HL-60 (cell line): ENCODE results near the gene TM7SF2.

Experiments
- DNase-seq, 2 experiments: peaks; one replicate each; pipeline ENCODE4 v3.0.0-alpha.2; 2010 to 2020; ENCODE audit warnings: low read depth in 1 of 2, low spot score in 1 of 2
- H3K27ac ChIP-seq: fragments of 250-450 bp; sonication (Bioruptor Pico); replicated peaks from 2 replicates; pipeline ENCODE4 v1.5.1; 2020; ENCODE audit warnings: mild to moderate bottlenecking, moderate library complexity
- H3K27me3 ChIP-seq: fragments of 250-450 bp; sonication (Bioruptor Pico); 2 replicates; pipeline ENCODE4 v1.5.1; 2021; ENCODE audit warnings: mild to moderate bottlenecking, moderate library complexity; ENCODE audit not compliant: insufficient read depth, poor library complexity, severe bottlenecking
- H3K4me3 ChIP-seq: replicated peaks from 2 replicates; pipeline ENCODE4 v1.5.1; 2011; ENCODE audit warnings: mild to moderate bottlenecking, control low read depth, low read length; ENCODE audit not compliant: insufficient read depth
- GABPA ChIP-seq: IDR thresholded peaks from 2 replicates; pipeline ENCODE4 v1.6.1; 2012; ENCODE audit warnings: low read depth
- POLR2AphosphoS5 ChIP-seq: IDR thresholded peaks from 2 replicates; pipeline ENCODE4 v1.6.1; 2012; ENCODE audit warnings: low read depth
- SPI1 ChIP-seq: IDR thresholded peaks from 2 replicates; pipeline ENCODE4 v1.6.1; 2012; ENCODE audit warnings: low read depth, mild to moderate bottlenecking, borderline replicate concordance
- TF ChIP-seq, protein P1 (sequence below): IDR thresholded peaks from one replicate; pipeline ENCODE4 v1.5.1; 2011; ENCODE audit warnings: low read length, control low read depth, inconsistent platforms; ENCODE audit not compliant: insufficient read depth
- TF ChIP-seq, protein P2 (sequence below): IDR thresholded peaks from 2 replicates; pipeline ENCODE4 v1.6.1; 2012; ENCODE audit warnings: low read depth; ENCODE audit not compliant: insufficient replicate concordance

TM7SF2 gene

DNA sequence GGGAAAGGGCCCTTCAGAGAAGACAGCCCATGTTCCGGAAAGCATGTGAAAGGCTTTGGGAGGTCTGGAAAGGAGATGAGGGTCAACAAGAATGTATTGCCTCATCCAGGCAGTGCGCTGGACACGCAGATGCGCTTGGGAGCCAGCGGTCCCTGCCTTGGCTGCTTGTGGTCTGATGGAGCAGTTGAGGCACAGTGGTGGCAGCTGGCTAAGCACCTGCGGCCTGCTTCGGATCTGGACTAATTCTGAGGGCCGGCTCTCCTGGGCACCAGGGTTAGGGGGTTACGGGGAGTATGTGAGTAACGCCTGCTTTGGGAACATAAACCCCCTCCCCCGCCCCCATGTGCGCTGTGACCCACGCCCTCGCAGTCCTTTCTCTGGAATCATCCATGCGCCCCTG lies 4.6 kb upstream of the TM7SF2 start:
- no peak overlapping the region for H3K4me3 ChIP-seq
- no peak overlapping the region for H3K27ac ChIP-seq
- TF ChIP-seq, protein P1, sequence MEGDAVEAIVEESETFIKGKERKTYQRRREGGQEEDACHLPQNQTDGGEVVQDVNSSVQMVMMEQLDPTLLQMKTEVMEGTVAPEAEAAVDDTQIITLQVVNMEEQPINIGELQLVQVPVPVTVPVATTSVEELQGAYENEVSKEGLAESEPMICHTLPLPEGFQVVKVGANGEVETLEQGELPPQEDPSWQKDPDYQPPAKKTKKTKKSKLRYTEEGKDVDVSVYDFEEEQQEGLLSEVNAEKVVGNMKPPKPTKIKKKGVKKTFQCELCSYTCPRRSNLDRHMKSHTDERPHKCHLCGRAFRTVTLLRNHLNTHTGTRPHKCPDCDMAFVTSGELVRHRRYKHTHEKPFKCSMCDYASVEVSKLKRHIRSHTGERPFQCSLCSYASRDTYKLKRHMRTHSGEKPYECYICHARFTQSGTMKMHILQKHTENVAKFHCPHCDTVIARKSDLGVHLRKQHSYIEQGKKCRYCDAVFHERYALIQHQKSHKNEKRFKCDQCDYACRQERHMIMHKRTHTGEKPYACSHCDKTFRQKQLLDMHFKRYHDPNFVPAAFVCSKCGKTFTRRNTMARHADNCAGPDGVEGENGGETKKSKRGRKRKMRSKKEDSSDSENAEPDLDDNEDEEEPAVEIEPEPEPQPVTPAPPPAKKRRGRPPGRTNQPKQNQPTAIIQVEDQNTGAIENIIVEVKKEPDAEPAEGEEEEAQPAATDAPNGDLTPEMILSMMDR: no peak
- TF ChIP-seq, protein P2, sequence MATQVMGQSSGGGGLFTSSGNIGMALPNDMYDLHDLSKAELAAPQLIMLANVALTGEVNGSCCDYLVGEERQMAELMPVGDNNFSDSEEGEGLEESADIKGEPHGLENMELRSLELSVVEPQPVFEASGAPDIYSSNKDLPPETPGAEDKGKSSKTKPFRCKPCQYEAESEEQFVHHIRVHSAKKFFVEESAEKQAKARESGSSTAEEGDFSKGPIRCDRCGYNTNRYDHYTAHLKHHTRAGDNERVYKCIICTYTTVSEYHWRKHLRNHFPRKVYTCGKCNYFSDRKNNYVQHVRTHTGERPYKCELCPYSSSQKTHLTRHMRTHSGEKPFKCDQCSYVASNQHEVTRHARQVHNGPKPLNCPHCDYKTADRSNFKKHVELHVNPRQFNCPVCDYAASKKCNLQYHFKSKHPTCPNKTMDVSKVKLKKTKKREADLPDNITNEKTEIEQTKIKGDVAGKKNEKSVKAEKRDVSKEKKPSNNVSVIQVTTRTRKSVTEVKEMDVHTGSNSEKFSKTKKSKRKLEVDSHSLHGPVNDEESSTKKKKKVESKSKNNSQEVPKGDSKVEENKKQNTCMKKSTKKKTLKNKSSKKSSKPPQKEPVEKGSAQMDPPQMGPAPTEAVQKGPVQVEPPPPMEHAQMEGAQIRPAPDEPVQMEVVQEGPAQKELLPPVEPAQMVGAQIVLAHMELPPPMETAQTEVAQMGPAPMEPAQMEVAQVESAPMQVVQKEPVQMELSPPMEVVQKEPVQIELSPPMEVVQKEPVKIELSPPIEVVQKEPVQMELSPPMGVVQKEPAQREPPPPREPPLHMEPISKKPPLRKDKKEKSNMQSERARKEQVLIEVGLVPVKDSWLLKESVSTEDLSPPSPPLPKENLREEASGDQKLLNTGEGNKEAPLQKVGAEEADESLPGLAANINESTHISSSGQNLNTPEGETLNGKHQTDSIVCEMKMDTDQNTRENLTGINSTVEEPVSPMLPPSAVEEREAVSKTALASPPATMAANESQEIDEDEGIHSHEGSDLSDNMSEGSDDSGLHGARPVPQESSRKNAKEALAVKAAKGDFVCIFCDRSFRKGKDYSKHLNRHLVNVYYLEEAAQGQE: no peak
- no peak for TF ChIP-seq POLR2AphosphoS5
- no peak for TF ChIP-seq SPI1
- TF ChIP-seq GABPA: no peak
- H3K27me3 ChIP-seq: no peaks in the 10 kb centered on the region
- no peak for DNase-seq

DNA sequence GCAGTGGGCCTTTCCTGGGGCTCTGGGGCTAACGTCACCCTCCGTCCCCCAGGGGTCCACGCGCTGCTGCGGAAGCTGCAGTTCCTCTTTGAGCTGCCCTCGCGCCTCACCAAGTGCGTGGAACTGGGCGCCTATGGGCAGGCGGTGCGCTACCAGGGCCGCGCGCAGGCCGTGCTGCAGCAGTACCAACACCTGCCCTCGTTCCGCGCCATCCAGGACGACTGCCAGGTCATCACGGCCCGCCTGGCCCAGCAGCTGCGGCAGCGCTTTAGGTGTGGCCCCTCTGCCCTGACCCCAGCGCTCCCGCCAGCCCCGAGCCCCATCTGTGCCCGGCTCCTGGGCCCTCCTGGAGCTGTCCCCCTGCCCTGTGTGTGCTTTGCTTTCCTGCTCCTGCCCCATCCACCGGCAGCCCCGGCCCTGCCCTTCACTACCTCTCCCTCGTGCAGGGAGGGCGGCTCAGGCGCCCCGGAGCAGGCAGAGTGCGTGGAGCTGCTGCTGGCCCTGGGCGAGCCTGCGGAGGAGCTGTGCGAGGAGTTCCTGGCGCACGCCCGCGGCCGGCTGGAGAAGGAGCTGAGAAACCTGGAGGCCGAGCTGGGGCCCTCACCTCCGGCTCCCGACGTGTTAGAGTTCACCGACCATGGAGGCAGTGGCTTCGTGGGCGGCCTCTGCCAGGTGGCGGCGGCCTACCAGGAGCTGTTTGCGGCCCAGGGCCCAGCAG lies 3.8 kb upstream of the TM7SF2 start:
- DNase-seq: no peak
- no peaks in the 10 kb centered on the region for H3K27me3 ChIP-seq
- no peak overlapping the region for H3K27ac ChIP-seq
- H3K4me3 ChIP-seq: no peak overlapping the region
- TF ChIP-seq, protein P2: no peak
- TF ChIP-seq, protein P1: no peak
- TF ChIP-seq GABPA (no peak), POLR2AphosphoS5 (no peak), SPI1 (no peak)

DNA sequence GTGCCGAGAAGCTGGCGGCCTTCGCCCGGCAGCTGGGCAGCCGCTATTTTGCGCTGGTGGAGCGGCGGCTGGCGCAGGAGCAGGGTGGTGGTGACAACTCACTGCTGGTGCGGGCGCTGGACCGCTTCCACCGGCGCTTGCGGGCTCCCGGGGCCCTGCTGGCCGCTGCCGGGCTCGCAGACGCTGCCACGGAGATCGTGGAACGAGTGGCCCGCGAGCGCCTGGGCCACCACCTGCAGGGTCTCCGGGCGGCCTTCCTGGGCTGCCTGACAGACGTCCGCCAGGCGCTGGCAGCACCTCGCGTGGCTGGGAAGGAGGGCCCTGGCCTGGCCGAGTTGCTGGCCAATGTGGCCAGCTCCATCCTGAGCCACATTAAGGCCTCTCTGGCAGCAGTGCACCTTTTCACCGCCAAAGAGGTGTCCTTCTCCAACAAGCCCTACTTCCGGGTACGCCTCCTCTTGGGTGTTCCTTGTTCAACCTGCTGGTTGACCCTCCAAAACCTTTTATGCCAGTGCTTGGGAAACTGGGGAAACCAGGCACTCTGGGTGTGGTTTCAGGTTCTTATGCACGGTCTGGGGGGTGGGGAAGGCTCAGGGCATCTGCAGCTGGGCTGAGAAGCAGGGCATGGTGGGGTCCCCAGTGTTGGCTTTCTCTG lies 3.1 kb upstream of the TM7SF2 start:
- no peak for DNase-seq
- Histone ChIP-seq H3K27me3 (no peaks in the 10 kb centered on the region), H3K27ac (no peak overlapping the region), H3K4me3 (no peak overlapping the region)
- TF ChIP-seq POLR2AphosphoS5 (no peak), GABPA (no peak), SPI1 (no peak)
- TF ChIP-seq, protein P1: no peak
- TF ChIP-seq, protein P2: no peak
